Measurements from ENCODE around the gene DNAJC15. TPM values are rescaled to one million over a fixed set of nuclear protein-coding genes. Genes with fewer than 3 reads are reported as not detected.

The DNAJC15 gene
- total RNA-seq, 1 donor from 2014 or later, result 17.0 TPM

GRCh38 chr13:43107780-43108179 lies 84.4 kb downstream of the DNAJC15 start:
- peaks cover 8% of the 10 kb centered on the region for H3K36me3 ChIP-seq
- no peaks in the 10 kb centered on the region for H3K27me3 ChIP-seq (ENCODE audit: low read depth)
- no peak overlapping the region for H3K27ac ChIP-seq
- H3K4me1 ChIP-seq, result no peaks in the 10 kb centered on the region
- DNase-seq (no peak), ATAC-seq (no peak)
- H3K9me3 ChIP-seq, result no peaks in the 10 kb centered on the region
- intact Hi-C loops (cut with DNase I), result no loop called here
- no peak for TF ChIP-seq CTCF (IDR thresholded peaks at IDR 0.05)
- no peak overlapping the region for H3K4me3 ChIP-seq

GRCh38 chr13:43110036-43110435 lies 86.7 kb downstream of the DNAJC15 start:
- TF ChIP-seq CTCF (IDR thresholded peaks at IDR 0.05), result no peak
- intact Hi-C loops (cut with DNase I), result no loop called here
- no peaks in the 10 kb centered on the region for H3K4me1 ChIP-seq
- no peaks in the 10 kb centered on the region for H3K9me3 ChIP-seq
- no peak overlapping the region for H3K27ac ChIP-seq
- H3K27me3 ChIP-seq (ENCODE audit: low read depth), result no peaks in the 10 kb centered on the region
- ATAC-seq, result no peak
- DNase-seq, result no peak
- H3K4me3 ChIP-seq, result no peak overlapping the region
- peaks cover 8% of the 10 kb centered on the region for H3K36me3 ChIP-seq

GRCh38 chr13:43110658-43111057 lies 87.3 kb downstream of the DNAJC15 start:
- H3K4me1 ChIP-seq, result no peaks in the 10 kb centered on the region
- no peaks in the 10 kb centered on the region for H3K27me3 ChIP-seq (ENCODE audit: low read depth)
- no peaks in the 10 kb centered on the region for H3K9me3 ChIP-seq
- H3K36me3 ChIP-seq, result peaks cover 8% of the 10 kb centered on the region
- no peak for TF ChIP-seq CTCF (IDR thresholded peaks at IDR 0.05)
- no peak for DNase-seq
- H3K27ac ChIP-seq, result no peak overlapping the region
- no peak overlapping the region for H3K4me3 ChIP-seq
- ATAC-seq, result no peak
- intact Hi-C loops (cut with DNase I), result no loop called here

GRCh38 chr13:43111559-43112400 lies 88.4 kb downstream of the DNAJC15 start:
- no peaks in the 10 kb centered on the region for H3K9me3 ChIP-seq
- no peak overlapping the region for H3K27ac ChIP-seq
- no peaks in the 10 kb centered on the region for H3K27me3 ChIP-seq (ENCODE audit: low read depth)
- DNase-seq (no peak), ATAC-seq (no peak)
- no peak overlapping the region for H3K4me3 ChIP-seq
- TF ChIP-seq CTCF (IDR thresholded peaks at IDR 0.05), result no peak
- intact Hi-C loops (cut with DNase I), result no loop called here
- H3K4me1 ChIP-seq, result no peaks in the 10 kb centered on the region
- H3K36me3 ChIP-seq, result peaks cover 8% of the 10 kb centered on the region

- Histone ChIP-seq H3K9me3 (no peaks in the 10 kb centered on the region), H3K36me3 (no peaks in the 10 kb centered on the region), H3K4me3 (no peak overlapping the region), H3K4me1 (no peaks in the 10 kb centered on the region), H3K27ac (no peak overlapping the region), H3K27me3 (ENCODE audit: low read depth) (no peaks in the 10 kb centered on the region)
- no peak for TF ChIP-seq CTCF (IDR thresholded peaks at IDR 0.05)
- DNase-seq (no peak), ATAC-seq (peak; percentile 67 to 74)
- intact Hi-C loops (cut with DNase I), result no loop called here
Observed at GRCh38 chr13:43113603-43114002, 90.2 kb downstream of the DNAJC15 start.
